ENCODE measurements around the gene SPATA31C1. TPM values are rescaled to one million over a fixed set of nuclear protein-coding genes. Genes with fewer than 3 reads are reported as not detected.
"Not testable (repeated sequence)": the region's sequence is repeated elsewhere in the genome, so short reads cannot be mapped to it uniquely, and the experiment has no call there.

SPATA31C1 gene
- total and polyA plus RNA-seq, 2 donors (not counting 1 experiment from before 2014, with no cell fraction given) = not detected

- no peak overlapping the region for H3K27ac ChIP-seq (ENCODE audit: low read length in 2 of 2)
- Mint-ChIP-seq H3K4me1 (no peaks in the 10 kb centered on the region), H3K9me3 (ENCODE audit: insufficient read depth) (peaks cover 4% of the 10 kb centered on the region), H3K27me3 (no peaks in the 10 kb centered on the region), H3K4me3 (no peak overlapping the region), H3K27ac (no peak overlapping the region)
- H3K4me3 ChIP-seq (ENCODE audit: control extremely low read depth in 1 of 5, extremely low read depth in 1 of 5, insufficient read depth in 1 of 5, low read depth in 2 of 5, low read length in 4 of 5) = no peak overlapping the region
- H3K9ac ChIP-seq (ENCODE audit: low read length) = no peak overlapping the region
- no peaks in the 10 kb centered on the region for H3K4me1 ChIP-seq (ENCODE audit: control insufficient read depth in 2 of 2, insufficient read depth in 2 of 2, low read length in 2 of 2)
- peaks cover 0 to 6% (median 0%) of the 10 kb centered on the region in 3 donors for H3K9me3 ChIP-seq (ENCODE audit: control extremely low read depth in 1 of 3, control insufficient read depth in 2 of 3, insufficient read depth in 1 of 3, low read length in 2 of 3)
- no peak overlapping the region for H2AFZ ChIP-seq (ENCODE audit: insufficient read depth, low read depth, low read length, poor library complexity, severe bottlenecking)
- H3K4me2 ChIP-seq (replicated peaks; ENCODE audit: low read depth, low read length, poor library complexity, severe bottlenecking) = no peak overlapping the region
- POLR2A ChIA-PET = no interaction called here
- H3K79me2 ChIP-seq (ENCODE audit: control insufficient read depth, insufficient read depth, low read length) = no peaks in the 10 kb centered on the region
- ATAC-seq (ENCODE audit: low read depth) (no peak), DNase-seq (no peak)
- no peaks in the 10 kb centered on the region for H4K20me1 ChIP-seq (ENCODE audit: control insufficient read depth, insufficient read depth, low read length, poor library complexity, severe bottlenecking)
- intact Hi-C loops (cut with micrococcal nuclease) = no loop called here
- CTCF ChIA-PET = no interaction called here
- no peaks in the 10 kb centered on the region for H3K27me3 ChIP-seq (replicated peaks in 1 of 4; ENCODE audit: control extremely low read depth in 1 of 4, control insufficient read depth in 3 of 4, insufficient read depth in 4 of 4, low read length in 3 of 4)
- H3K36me3 ChIP-seq (replicated peaks in 1 of 2; ENCODE audit: control extremely low read depth in 1 of 2, control insufficient read depth in 1 of 2, extremely low read depth in 1 of 2, insufficient read depth in 2 of 2, low read length in 1 of 2) = no peaks in the 10 kb centered on the region
- TF ChIP-seq EZH2 (IDR thresholded peaks at IDR 0.05; ENCODE audit: borderline replicate concordance, insufficient read depth, low read depth, low read length, poor library complexity, severe bottlenecking) = no peak
- no peak for TF ChIP-seq CTCF (IDR thresholded peaks at IDR 0.05)
Observed at GRCh38 chr9:87896891-87897290, 20.9 kb upstream of the SPATA31C1 start.

- Histone ChIP-seq H3K27ac (ENCODE audit: low read length in 2 of 2) (no peak overlapping the region), H3K9ac (ENCODE audit: low read length) (no peak overlapping the region), H3K4me1 (ENCODE audit: control insufficient read depth in 2 of 2, insufficient read depth in 2 of 2, low read length in 2 of 2) (no peaks in the 10 kb centered on the region), H3K4me3 (ENCODE audit: control extremely low read depth in 1 of 5, extremely low read depth in 1 of 5, insufficient read depth in 1 of 5, low read depth in 2 of 5, low read length in 4 of 5) (no peak overlapping the region), H3K4me2 (replicated peaks; ENCODE audit: low read depth, low read length, poor library complexity, severe bottlenecking) (no peak overlapping the region), H2AFZ (ENCODE audit: insufficient read depth, low read depth, low read length, poor library complexity, severe bottlenecking) (no peak overlapping the region), H4K20me1 (ENCODE audit: control insufficient read depth, insufficient read depth, low read length, poor library complexity, severe bottlenecking) (no peaks in the 10 kb centered on the region), H3K36me3 (replicated peaks in 1 of 2; ENCODE audit: control extremely low read depth in 1 of 2, control insufficient read depth in 1 of 2, extremely low read depth in 1 of 2, insufficient read depth in 2 of 2, low read length in 1 of 2) (no peaks in the 10 kb centered on the region), H3K27me3 (replicated peaks in 1 of 4; ENCODE audit: control extremely low read depth in 1 of 4, control insufficient read depth in 3 of 4, insufficient read depth in 4 of 4, low read length in 3 of 4) (no peaks in the 10 kb centered on the region), H3K9me3 (ENCODE audit: control extremely low read depth in 1 of 3, control insufficient read depth in 2 of 3, insufficient read depth in 1 of 3, low read length in 2 of 3) (peaks cover 0 to 12% (median 0%) of the 10 kb centered on the region in 3 donors), H3K79me2 (ENCODE audit: control insufficient read depth, insufficient read depth, low read length) (no peaks in the 10 kb centered on the region)
- POLR2A ChIA-PET = no interaction called here
- Mint-ChIP-seq H3K4me1 (no peaks in the 10 kb centered on the region), H3K27ac (no peak overlapping the region), H3K4me3 (no peak overlapping the region), H3K27me3 (no peaks in the 10 kb centered on the region), H3K9me3 (ENCODE audit: insufficient read depth) (peaks cover 5% of the 10 kb centered on the region)
- ATAC-seq (ENCODE audit: low read depth) (no peak), DNase-seq (no peak)
- TF ChIP-seq CTCF (IDR thresholded peaks at IDR 0.05) = no peak
- no peak for TF ChIP-seq EZH2 (IDR thresholded peaks at IDR 0.05; ENCODE audit: borderline replicate concordance, insufficient read depth, low read depth, low read length, poor library complexity, severe bottlenecking)
- intact Hi-C loops (cut with micrococcal nuclease) = no loop called here
- CTCF ChIA-PET = no interaction called here
Observed at GRCh38 chr9:87898151-87898550, 19.6 kb upstream of the SPATA31C1 start.

- H3K9me3 ChIP-seq (ENCODE audit: control extremely low read depth in 1 of 3, control insufficient read depth in 2 of 3, insufficient read depth in 1 of 3, low read length in 2 of 3); H4K20me1 ChIP-seq (ENCODE audit: control insufficient read depth, insufficient read depth, low read length, poor library complexity, severe bottlenecking); CTCF ChIA-PET; H3K4me2 ChIP-seq (replicated peaks; ENCODE audit: low read depth, low read length, poor library complexity, severe bottlenecking); H3K27ac ChIP-seq (ENCODE audit: low read length in 2 of 2); H3K36me3 ChIP-seq (replicated peaks in 1 of 2; ENCODE audit: control extremely low read depth in 1 of 2, control insufficient read depth in 1 of 2, extremely low read depth in 1 of 2, insufficient read depth in 2 of 2, low read length in 1 of 2); H3K27ac Mint-ChIP-seq; H3K4me3 Mint-ChIP-seq; H3K4me1 ChIP-seq (ENCODE audit: control insufficient read depth in 2 of 2, insufficient read depth in 2 of 2, low read length in 2 of 2); H3K4me1 Mint-ChIP-seq; ATAC-seq (ENCODE audit: low read depth); intact Hi-C loops (cut with micrococcal nuclease); H2AFZ ChIP-seq (ENCODE audit: insufficient read depth, low read depth, low read length, poor library complexity, severe bottlenecking); H3K9me3 Mint-ChIP-seq (ENCODE audit: insufficient read depth); H3K27me3 Mint-ChIP-seq; H3K4me3 ChIP-seq (ENCODE audit: control extremely low read depth in 1 of 5, extremely low read depth in 1 of 5, insufficient read depth in 1 of 5, low read depth in 2 of 5, low read length in 4 of 5); POLR2A ChIA-PET; H3K9ac ChIP-seq (ENCODE audit: low read length); H3K27me3 ChIP-seq (replicated peaks in 1 of 4; ENCODE audit: control extremely low read depth in 1 of 4, control insufficient read depth in 3 of 4, insufficient read depth in 4 of 4, low read length in 3 of 4); DNase-seq; H3K79me2 ChIP-seq (ENCODE audit: control insufficient read depth, insufficient read depth, low read length): not testable (repeated sequence)
- 89% methylated on average over 11 of the region's 11 CpGs for WGBS (ENCODE audit: insufficient coverage)
Observed at GRCh38 chr9:87902371-87902770, 15.4 kb upstream of the SPATA31C1 start.
